HepG2 (cell line): ENCODE measurements around the gene RNF208. TPM values are rescaled to one million over a fixed set of nuclear protein-coding genes. Genes with fewer than 3 reads are reported as not detected.

ENCODE experiments used
- ARID4A ChIP-seq: sonication (generic); formaldehyde crosslinking; IDR thresholded peaks from 2 replicates; pipeline ENCODE4 v1.5.0; 2020; ENCODE audit warnings: mild to moderate bottlenecking, missing genetic modification reagents, borderline replicate concordance
- CENPX ChIP-seq: sonication (generic); formaldehyde crosslinking; IDR thresholded peaks from 2 replicates; pipeline ENCODE4 v1.9.0; 2021; ENCODE audit warnings: mild to moderate bottlenecking, missing genetic modification reagents, moderate library complexity
- DMTF1 ChIP-seq: sonication (generic); formaldehyde crosslinking; IDR thresholded peaks from 2 replicates; pipeline ENCODE4 v1.4.0; 2020; ENCODE audit warnings: mild to moderate bottlenecking, missing genetic modification reagents
- DRAP1 ChIP-seq: IDR thresholded peaks from 2 replicates; pipeline ENCODE4 v1.6.1; 2016; ENCODE audit warnings: missing genetic modification reagents, missing compliant biosample characterization
- ETV5 ChIP-seq: IDR thresholded peaks from 2 replicates; pipeline ENCODE4 v1.6.1; 2018; ENCODE audit warnings: missing biosample characterization, missing genetic modification reagents, inconsistent platforms, borderline replicate concordance
- IKZF1 ChIP-seq: fragments of 450-650 bp; IDR thresholded peaks from 2 replicates; pipeline ENCODE4 v1.7.1; 2016
- JUN ChIP-seq: sonication (generic); formaldehyde crosslinking; IDR thresholded peaks from 2 replicates; pipeline ENCODE4 v1.4.0; 2020; ENCODE audit warnings: mild to moderate bottlenecking, missing genetic modification reagents
- RARG ChIP-seq: sonication (generic); formaldehyde crosslinking; IDR thresholded peaks from 2 replicates; pipeline ENCODE4 v1.4.0; 2020; ENCODE audit warnings: low read depth, mild to moderate bottlenecking, missing genetic modification reagents
- SIX4 ChIP-seq: sonication (generic); formaldehyde crosslinking; IDR thresholded peaks from 2 replicates; pipeline ENCODE4 v1.4.0; 2020; ENCODE audit warnings: missing genetic modification reagents
- SMAD3 ChIP-seq: sonication (generic); formaldehyde crosslinking; IDR thresholded peaks from 2 replicates; pipeline ENCODE4 v1.4.0; 2020; ENCODE audit warnings: missing genetic modification reagents
- SP5 ChIP-seq: IDR thresholded peaks from 2 replicates; pipeline ENCODE4 v1.6.1; 2016; ENCODE audit warnings: low read depth, borderline replicate concordance
- TAF15 ChIP-seq: fragments of 200-400 bp; formaldehyde crosslinking; IDR thresholded peaks from one replicate; pipeline ENCODE4 v1.6.1; 2018; ENCODE audit warnings: mild to moderate bottlenecking, low read depth, low read length; ENCODE audit not compliant: poor library complexity, severe bottlenecking
- ZNF160 ChIP-seq: sonication (generic); formaldehyde crosslinking; IDR thresholded peaks from 2 replicates; pipeline ENCODE4 v1.8.0; 2022; ENCODE audit warnings: mild to moderate bottlenecking, inconsistent platforms, missing genetic modification reagents
- ZNF20 ChIP-seq: sonication (generic); formaldehyde crosslinking; IDR thresholded peaks from 2 replicates; pipeline ENCODE4 v1.4.0; 2020; ENCODE audit warnings: mild to moderate bottlenecking, moderate library complexity, missing genetic modification reagents
- ZNF280B ChIP-seq: sonication (generic); formaldehyde crosslinking; IDR thresholded peaks from 2 replicates; pipeline ENCODE4 v1.5.0; 2020; ENCODE audit warnings: missing genetic modification reagents, mild to moderate bottlenecking, borderline replicate concordance
- ZNF343 ChIP-seq: sonication (generic); formaldehyde crosslinking; IDR thresholded peaks from 2 replicates; pipeline ENCODE4 v1.4.0; 2020; ENCODE audit warnings: mild to moderate bottlenecking, missing genetic modification reagents
- ZNF800 ChIP-seq: sonication (generic); formaldehyde crosslinking; IDR thresholded peaks from 2 replicates; pipeline ENCODE4 v1.4.0; 2020; ENCODE audit warnings: missing genetic modification reagents
- ZSCAN9 ChIP-seq: IDR thresholded peaks from 2 replicates; pipeline ENCODE4 v1.6.1; 2016; ENCODE audit warnings: borderline replicate concordance
- polyA plus RNA-seq, 8 experiments: library from polyadenylated mRNA; depleted of rRNA in 3 of 8; stranded (reverse) in 7 of 8; unstranded in 1 of 8; fragments of >200 nt; fragmentation: Illumina TruSeq in 4 of 8; extraction: Trizol in 4 of 8; gene quantifications; 2 replicates each; pipeline versions ENCODE4 v1.2.1 to v1.2.3, GENCODE V29; 2011 to 2016; ENCODE audit warnings: low read depth in 4 of 8, missing spikeins in 1 of 8, mixed read lengths in 1 of 8; ENCODE audit not compliant: insufficient read depth in 1 of 8
- total RNA-seq, 5 experiments: library from RNA; depleted of rRNA; stranded (reverse); fragments of >200 nt; fragmentation: Illumina TruSeq; extraction: Trizol; gene quantifications; 2 replicates each; pipeline ENCODE4 v1.2.3, GENCODE V29; 2016; ENCODE audit warnings: low read depth in 1 of 5

The RNF208 gene
- total and polyA plus RNA-seq, 2 of the 13 experiments (the other 11 are each of a cell fraction or from before 2014, with no cell fraction given) = 1.6 to 2.1 TPM

- TF ChIP-seq ARID4A (peak; percentile 99), ZNF20 (no peak), SMAD3 (CRISPR knock-in tag) (0 out of 2 replicates have a peak, but pooled peaks have one; percentile 72), DMTF1 (CRISPR knock-in tag) (no peak), ZNF280B (no peak), DRAP1 (CRISPR knock-in tag) (0 out of 2 replicates have a peak, but pooled peaks have one; percentile 26), ZNF343 (CRISPR knock-in tag) (no peak), TAF15 (no peak), IKZF1 (no peak), ZSCAN9 (CRISPR knock-in tag) (no peak; the same call in 1 of the 2 replicates), SIX4 (peak; percentile 46; the same call in 1 of the 2 replicates), SP5 (peak; percentile 58; the same call in 1 of the 2 replicates), ZNF800 (peak; percentile 23; the same call in 1 of the 2 replicates), ETV5 (CRISPR knock-in tag) (peak; percentile 83), RARG (no peak), CENPX (no peak), JUN (no peak), ZNF160 (CRISPR knock-in tag) (no peak; the same call in 1 of the 2 replicates)
These were observed 16.6 kb downstream of the RNF208 start, which contains the start of the genes NDOR1 and TMEM203 (continued) for GRCh38 chr9:137205126-137206069.
